Measurements from ENCODE around the gene CIT.
"Not testable (repeated sequence)": the region's sequence is repeated elsewhere in the genome, so short reads cannot be mapped to it uniquely, and the experiment has no call there.

CIT gene

DNA sequence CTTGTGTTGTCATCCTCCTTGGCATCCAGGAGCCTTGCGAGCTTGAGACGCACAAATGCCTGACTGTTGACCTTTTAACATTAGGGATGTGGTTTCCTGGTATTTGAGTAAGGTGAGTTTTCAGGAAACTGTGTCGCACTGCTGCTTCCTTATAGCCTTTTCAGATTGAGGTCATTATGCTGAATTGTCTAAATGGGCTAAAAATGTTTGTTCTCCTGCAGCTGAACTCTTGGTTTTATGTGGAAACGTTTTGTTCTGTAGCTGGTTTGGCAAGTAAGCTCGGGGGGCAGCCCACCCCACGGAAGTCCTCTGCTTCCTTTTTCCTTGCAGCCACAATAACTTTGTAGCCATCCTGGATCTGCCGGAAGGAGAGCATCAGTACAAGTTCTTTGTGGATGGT lies 203.5 kb downstream of the CIT start:
- no peak for DNase-seq

DNA sequence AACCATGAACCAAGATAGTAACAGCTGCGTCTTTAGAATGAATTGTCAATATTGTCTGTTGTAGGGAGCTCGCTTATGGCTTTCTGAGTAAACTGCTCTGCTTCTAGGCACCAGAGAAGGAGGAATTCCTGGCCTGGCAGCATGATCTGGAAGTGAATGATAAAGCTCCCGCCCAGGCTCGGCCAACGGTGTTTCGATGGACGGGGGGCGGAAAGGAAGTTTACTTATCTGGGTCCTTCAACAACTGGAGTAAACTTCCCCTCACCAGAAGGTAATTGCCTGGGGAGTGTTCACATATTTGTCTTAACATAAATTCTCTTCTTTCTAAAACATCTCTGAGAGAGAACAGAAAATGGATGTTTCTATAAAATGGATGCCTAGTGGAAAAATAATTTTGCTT lies 204.9 kb downstream of the CIT start:
- no peak for DNase-seq

GRCh38 chr12:119671070-119671469 lies 206.1 kb downstream of the CIT start:
- no peak for DNase-seq

DNA sequence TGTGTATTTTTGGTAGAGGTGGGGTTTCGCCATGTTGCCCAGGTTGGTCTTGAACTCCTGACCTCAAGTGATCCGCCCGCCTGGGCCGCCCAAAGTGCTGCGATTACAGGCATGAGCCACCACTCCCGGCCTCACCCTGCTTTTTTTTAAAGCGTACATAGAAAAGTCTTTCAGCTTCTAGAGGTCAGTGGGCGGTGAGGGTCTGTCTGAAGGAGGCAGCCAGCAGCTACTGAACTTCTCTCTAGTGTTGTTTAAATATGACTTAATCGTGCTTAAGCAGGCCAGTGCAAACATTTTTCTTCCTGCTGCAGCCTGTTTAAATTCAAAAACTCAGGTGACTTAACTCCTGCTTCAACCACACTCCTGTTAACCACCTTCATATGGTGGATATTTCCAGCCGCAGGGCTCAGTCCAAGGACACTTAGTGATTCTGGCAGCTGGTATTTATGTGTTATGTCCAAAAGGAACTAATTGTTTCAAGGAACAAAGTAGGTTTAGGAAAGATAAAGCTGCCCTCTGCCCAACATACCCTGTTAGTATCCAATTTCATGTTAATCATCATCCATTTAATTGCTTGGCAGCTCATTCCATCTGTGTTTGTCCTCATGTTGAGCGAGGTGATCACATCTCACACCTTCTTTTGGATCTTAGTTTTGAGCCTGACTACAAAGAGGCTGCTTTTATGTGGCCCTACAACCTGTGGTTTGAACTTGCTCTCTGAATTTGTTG lies 207.2 kb downstream of the CIT start:
- DNase-seq, result no peak

GRCh38 chr12:119668324-119668841 lies 208.7 kb downstream of the CIT start:
- DNase-seq, result no peak

GRCh38 chr12:119667577-119668323 lies 209.4 kb downstream of the CIT start, which contains the start of gene PRKAB1:
PRKAB1 (plus strand) TSS chr12:119668133; CDS start chr12:119668245, 112 bp downstream.
- DNase-seq, result peak; percentile 83

DNA sequence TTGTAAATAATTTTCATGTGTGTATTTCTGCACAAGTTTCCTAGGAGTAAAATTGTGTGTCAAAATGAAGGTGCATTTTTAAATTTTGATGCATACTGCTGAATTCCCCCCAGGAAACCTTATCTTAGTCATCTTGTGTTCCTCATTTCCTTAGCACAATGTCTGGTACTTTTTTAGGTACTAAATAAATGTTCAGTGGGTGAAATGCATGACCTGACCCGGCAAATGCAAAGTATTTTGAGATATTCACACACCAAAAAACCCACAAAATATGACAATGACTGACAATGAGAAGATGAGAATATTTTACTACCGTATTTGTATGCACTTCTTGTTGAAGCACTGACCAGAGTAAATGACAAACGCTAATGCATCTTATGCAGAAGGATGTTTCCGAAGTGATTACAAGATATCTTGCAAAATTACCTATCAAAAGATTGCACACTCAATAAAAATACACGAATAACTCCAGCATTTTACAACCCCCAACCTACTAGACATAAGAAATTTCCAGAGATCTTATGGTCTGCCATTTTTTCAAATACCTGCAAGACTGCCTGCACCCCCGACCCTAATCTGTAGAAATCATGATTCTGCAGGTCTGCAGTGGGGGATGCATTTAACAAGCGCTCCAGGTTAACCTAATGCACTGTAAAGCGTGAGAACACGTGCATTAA lies 210.1 kb downstream of the CIT start:
- DNase-seq, result no peak

DNA sequence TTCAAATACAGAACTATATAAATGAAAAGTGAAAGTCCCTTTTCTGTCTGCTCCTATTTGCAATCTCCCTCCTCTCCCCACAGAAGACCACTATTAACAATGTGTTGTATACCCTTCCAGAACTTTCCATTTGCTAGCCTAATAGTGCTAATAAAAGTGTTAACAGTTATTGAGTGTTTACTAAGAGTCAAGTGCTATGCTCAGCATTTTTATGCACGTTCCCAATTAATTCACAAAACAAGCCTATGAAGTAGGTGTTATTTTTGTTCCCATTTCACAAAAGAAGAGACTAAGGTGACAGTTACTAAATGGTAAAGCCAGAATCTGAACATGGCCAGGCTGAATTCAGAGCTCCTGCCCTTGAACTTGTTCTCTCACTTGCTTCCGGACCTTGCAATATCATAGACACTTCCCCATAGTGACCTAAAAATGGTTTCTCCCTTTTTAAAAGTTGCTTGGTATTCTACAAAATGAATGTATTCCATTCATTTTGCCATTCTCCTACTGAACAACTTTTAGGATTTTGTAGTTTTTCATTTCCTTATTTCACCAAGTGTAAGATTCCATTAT lies 210.8 kb downstream of the CIT start:
- DNase-seq, result no peak

GRCh38 chr12:119665164-119665929 lies 211.8 kb downstream of the CIT start:
- DNase-seq, result no peak

GRCh38 chr12:119664642-119665041 lies 212.5 kb downstream of the CIT start:
- DNase-seq, result no peak

GRCh38 chr12:119661882-119662281 lies 215.2 kb downstream of the CIT start:
- no peak for DNase-seq

DNA sequence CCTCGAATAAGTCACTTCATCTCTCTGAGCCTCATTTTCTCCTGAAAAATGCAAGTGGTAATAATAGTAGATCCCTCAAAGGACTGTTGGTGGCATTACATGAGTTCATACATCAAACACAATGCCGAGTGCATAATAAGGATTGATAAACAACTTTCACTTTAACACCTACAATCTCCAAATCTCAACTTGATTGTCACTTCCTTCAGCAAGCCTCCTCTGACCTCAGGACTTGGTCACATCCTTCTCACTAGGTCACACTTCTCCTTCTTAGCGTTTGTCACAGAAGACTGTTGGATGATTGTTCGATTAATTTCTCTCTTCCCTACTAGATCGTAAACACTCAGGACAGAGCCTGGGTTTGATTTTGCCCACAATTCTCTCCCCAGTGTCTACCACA lies 217.0 kb downstream of the CIT start:
- no peak for DNase-seq

- DNase-seq, result no peak
Measured at GRCh38 chr12:119659289-119659897, 217.7 kb downstream of the CIT start.

DNA sequence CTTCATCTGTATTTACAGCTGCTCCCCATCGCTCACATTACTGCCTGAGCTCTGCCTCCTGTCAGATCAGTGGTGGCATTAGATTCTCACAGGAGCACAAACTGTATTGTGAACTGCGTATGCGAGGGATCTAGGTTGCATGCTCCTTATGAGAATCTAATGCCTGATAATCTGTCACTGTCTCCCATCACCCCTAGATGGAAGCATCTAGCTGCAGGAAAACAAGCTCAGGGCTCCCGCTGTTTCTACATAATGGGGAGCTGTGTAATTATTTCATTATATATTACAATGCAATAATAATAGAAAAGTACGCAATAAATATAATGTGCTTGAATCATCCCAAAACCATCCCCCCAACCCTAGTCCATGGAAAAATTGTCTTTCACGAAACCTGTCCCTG lies 219.0 kb downstream of the CIT start:
- DNase-seq, result not testable (repeated sequence)

DNA sequence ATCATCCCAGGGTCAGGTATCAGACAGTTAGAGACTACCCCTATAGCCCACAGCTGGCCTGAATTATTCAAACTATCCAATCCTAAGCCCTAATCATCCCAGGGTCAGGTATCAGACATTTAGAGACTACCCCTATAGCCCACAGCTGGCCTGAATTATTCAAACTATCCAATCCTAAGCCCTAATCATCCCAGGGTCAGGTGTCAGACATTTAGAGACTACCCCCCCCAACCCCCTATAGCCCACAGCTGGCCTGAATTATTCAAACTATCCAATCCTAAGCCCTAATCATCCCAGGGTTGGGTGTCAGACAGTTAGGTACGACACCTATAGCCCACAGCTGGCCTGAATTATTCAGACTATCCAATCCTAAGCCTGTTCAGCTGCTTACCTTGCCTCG lies 220.1 kb downstream of the CIT start:
- DNase-seq, result not testable (repeated sequence)

GRCh38 chr12:119652665-119653064 lies 224.5 kb downstream of the CIT start:
- DNase-seq, result no peak

- peak; percentile 17 for DNase-seq
Measured at GRCh38 chr12:119649202-119649808, 227.8 kb downstream of the CIT start.

- DNase-seq, result no peak
Measured at GRCh38 chr12:119645535-119646059, 231.5 kb downstream of the CIT start.

- DNase-seq, result no peak
Measured at GRCh38 chr12:119644930-119645329, 232.2 kb downstream of the CIT start.

- DNase-seq, result no peak
Measured at GRCh38 chr12:119642986-119643385, 234.1 kb downstream of the CIT start.

All from 8988T (cell line).